GM12891 (cell line): ENCODE data around the gene MYH3.

Experiments
- DNase-seq: peaks from one replicate; pipeline ENCODE4 v3.0.0; 2011; ENCODE audit warnings: low spot score; ENCODE audit not compliant: insufficient read length
- FAIRE-seq: peaks from 2 replicates; lab custom pipeline; 2011; peaks lifted over from hg19 to GRCh38; lab: Jason Lieb, UNC
- PAX5 ChIP-seq: IDR thresholded peaks from 2 replicates; pipeline ENCODE4 v1.6.1; 2011; ENCODE audit warnings: low read length, moderate library complexity, mild to moderate bottlenecking; ENCODE audit not compliant: insufficient read depth, severe bottlenecking
- POLR2A ChIP-seq: IDR thresholded peaks from 2 replicates; pipeline ENCODE4 v1.6.1; 2011; ENCODE audit warnings: low read depth, low read length, control low read depth
- POLR2AphosphoS5 ChIP-seq: IDR thresholded peaks from 2 replicates; pipeline ENCODE4 v1.6.1; 2011; ENCODE audit warnings: low read depth, low read length, control low read depth
- POU2F2 ChIP-seq: IDR thresholded peaks from 2 replicates; pipeline ENCODE4 v1.6.1; 2011; ENCODE audit warnings: low read depth, mild to moderate bottlenecking, control low read depth, low read length, moderate library complexity
- SPI1 ChIP-seq: IDR thresholded peaks from 2 replicates; pipeline ENCODE4 v1.6.1; 2011; ENCODE audit warnings: low read depth, low read length, control low read depth
- TAF1 ChIP-seq: IDR thresholded peaks from 2 replicates; pipeline ENCODE4 v1.6.1; 2011; ENCODE audit warnings: low read depth, low read length, control low read depth

The MYH3 gene

GRCh38 chr17:10674704-10675103 lies 17.6 kb upstream of the MYH3 start:
- FAIRE-seq = no peak
- no peak for TF ChIP-seq PAX5
- no peak for TF ChIP-seq POU2F2
- no peak for TF ChIP-seq POLR2A
- no peak for TF ChIP-seq TAF1
- TF ChIP-seq SPI1 = no peak
- TF ChIP-seq POLR2AphosphoS5 = no peak
- DNase-seq = no peak

GRCh38 chr17:10673312-10673711 lies 16.2 kb upstream of the MYH3 start:
- FAIRE-seq = no peak

GRCh38 chr17:10668775-10669174 lies 11.7 kb upstream of the MYH3 start:
- no peak for DNase-seq
- FAIRE-seq = no peak
- no peak for TF ChIP-seq POU2F2
- TF ChIP-seq TAF1 = no peak
- TF ChIP-seq SPI1 = no peak

More at GRCh38 chr17:10673312-10673711, 16.2 kb upstream of the MYH3 start:
- TF ChIP-seq POLR2A (no peak), PAX5 (no peak), POLR2AphosphoS5 (no peak), SPI1 (no peak), POU2F2 (no peak), TAF1 (no peak)
- no peak for DNase-seq

GRCh38 chr17:10666906-10667305 lies 9.8 kb upstream of the MYH3 start:
- DNase-seq (no peak), FAIRE-seq (no peak)
- TF ChIP-seq POU2F2 (no peak), TAF1 (no peak)

- TF ChIP-seq POU2F2 (no peak), SPI1 (no peak), TAF1 (no peak), PAX5 (no peak)
- no peak for DNase-seq
- FAIRE-seq = no peak
Measured at GRCh38 chr17:10664571-10664970, 7.5 kb upstream of the MYH3 start.

GRCh38 chr17:10663231-10663630 lies 6.1 kb upstream of the MYH3 start:
- DNase-seq = no peak
- no peak for FAIRE-seq
- TF ChIP-seq SPI1 (no peak), POLR2A (no peak), PAX5 (no peak), POLR2AphosphoS5 (no peak), POU2F2 (no peak), TAF1 (no peak)

- TF ChIP-seq POLR2A (no peak), PAX5 (no peak), TAF1 (no peak), POLR2AphosphoS5 (no peak), SPI1 (no peak), POU2F2 (no peak)
- no peak for FAIRE-seq
Measured at GRCh38 chr17:10661437-10661836, 4.3 kb upstream of the MYH3 start.

GRCh38 chr17:10657879-10658278 lies 770 bp upstream of the MYH3 start:
- no peak for TF ChIP-seq PAX5
- TF ChIP-seq POLR2A = no peak
- TF ChIP-seq POU2F2 = no peak
- TF ChIP-seq TAF1 = no peak
- no peak for TF ChIP-seq POLR2AphosphoS5
- no peak for TF ChIP-seq SPI1
- FAIRE-seq (no peak), DNase-seq (no peak)

More at GRCh38 chr17:10661437-10661836, 4.3 kb upstream of the MYH3 start:
- DNase-seq = no peak

GRCh38 chr17:10653987-10654386 lies 3.1 kb downstream of the MYH3 start:
- DNase-seq = no peak
- TF ChIP-seq SPI1 = no peak
- TF ChIP-seq PAX5 = no peak
- TF ChIP-seq POLR2A = no peak
- no peak for TF ChIP-seq POU2F2
- no peak for TF ChIP-seq TAF1
- no peak for TF ChIP-seq POLR2AphosphoS5
- FAIRE-seq = no peak

GRCh38 chr17:10652984-10653659 lies 4.0 kb downstream of the MYH3 start:
- TF ChIP-seq TAF1 (no peak), PAX5 (no peak), POU2F2 (no peak), SPI1 (no peak), POLR2A (no peak), POLR2AphosphoS5 (no peak)
- DNase-seq (no peak), FAIRE-seq (peak; percentile 5)
